Measurements from ENCODE around the gene C3.

- TF ChIP-seq CTCF (IDR thresholded peaks at IDR 0.05) (no peak), POLR2A (IDR thresholded peaks at IDR 0.05) (no peak), EP300 (IDR thresholded peaks at IDR 0.05; ENCODE audit: low read depth) (no peak)
Observed at GRCh38 chr19:6712692-6713670, 7.5 kb downstream of the C3 start.

Measured in transverse colon (tissue), 3 donors.